Stimulated activated CD4-positive, alpha-beta T cell treated with anti-CD3 and anti-CD28 coated beads, Interleukin-12 subunit alpha, Interleukin-12 subunit beta, amount 100 ng/mL, for 4 hours (primary cell): ENCODE results near the gene FOXI1.

Source experiments
- DNase-seq: peaks from one replicate; pipeline ENCODE4 v3.0.0-alpha.2; 2020

The FOXI1 gene

GRCh38 chr5:170154297-170154696 lies 48.6 kb downstream of the FOXI1 start:
- no peak for DNase-seq

GRCh38 chr5:170154744-170155143 lies 49.0 kb downstream of the FOXI1 start:
- no peak for DNase-seq

GRCh38 chr5:170155771-170156170 lies 50.1 kb downstream of the FOXI1 start:
- DNase-seq, result no peak

- no peak for DNase-seq
These were observed 53.5 kb downstream of the FOXI1 start for GRCh38 chr5:170159101-170159698.
